HepG2 (cell line): ENCODE measurements around the gene XAB2. TPM values are rescaled to one million over a fixed set of nuclear protein-coding genes. Genes with fewer than 3 reads are reported as not detected.

Source experiments
- ATAC-seq: fragments of 200-7000 bp; cut with Tn5 transposase; 3 replicates; pipeline ENCODE4 v1.9.1; 2020; ENCODE audit warnings: mild to moderate bottlenecking, moderate library complexity
- BruUV-seq: library from RNA; stranded (reverse); fragments of 400-500 nt; replicated peaks from 2 replicates; lab custom pipeline; 2021; lab: Mats Ljungman, UMichigan
- CTCF ChIA-PET: fragments of 300-600 bp; formaldehyde crosslinking; extraction: SDS; loops from one replicate; lab custom pipeline; 2021; ENCODE audit warnings: low total read pairs, inconsistent platforms, low intra/inter-chr PET ratio; lab: Yijun Ruan, JAX
- POLR2A ChIA-PET: fragments of 350-600 bp; sonication (Branson Sonifier 250); formaldehyde crosslinking; loops from one replicate; lab custom pipeline; 2020; ENCODE audit warnings: antibody characterized with exemption, inconsistent platforms; lab: Yijun Ruan, JAX
- DNase-seq: peaks from one replicate; pipeline ENCODE4 v3.0.0-alpha.2; 2015; ENCODE audit warnings: low spot score
- FAIRE-seq: peaks from 3 replicates; lab custom pipeline; 2011; peaks lifted over from hg19 to GRCh38; lab: Jason Lieb, UNC
- H2AFZ ChIP-seq: one replicate; pipeline ENCODE4 v1.6.1; 2011; ENCODE audit warnings: low read length, inconsistent platforms
- H3K27ac ChIP-seq: fragments of 300-600 bp; 3 replicates; pipeline ENCODE4 v1.8.0; 2011; ENCODE audit warnings: mixed run types, mild to moderate bottlenecking, mixed read lengths, low read length, inconsistent platforms; ENCODE audit not compliant: insufficient read depth; ENCODE audit errors: extremely low read length
- H3K27me3 ChIP-seq, 2 experiments: fragments of 200-600 bp in 1 of 2; 2 replicates in 1 of 2; 3 replicates in 1 of 2; pipeline versions ENCODE4 v1.6.0 to v1.8.0; 2011; ENCODE audit warnings: low read length in 2 of 2, mild to moderate bottlenecking in 2 of 2, moderate library complexity in 2 of 2, inconsistent platforms in 1 of 2; ENCODE audit not compliant: insufficient read depth in 2 of 2, control insufficient read depth in 1 of 2
- H3K36me3 ChIP-seq, 2 experiments: fragments of 200-600 bp in 1 of 2; replicated peaks in 1 of 2; 2 replicates in 1 of 2; 3 replicates in 1 of 2; pipeline versions ENCODE4 v1.5.1 to v1.8.0; 2011; ENCODE audit warnings: low read length in 2 of 2, inconsistent platforms in 1 of 2; ENCODE audit not compliant: insufficient read depth in 2 of 2, control insufficient read depth in 1 of 2
- H3K4me1 ChIP-seq: 2 replicates; pipeline ENCODE4 v1.5.1; 2012; ENCODE audit warnings: low read length, inconsistent platforms; ENCODE audit not compliant: insufficient read depth
- H3K4me2 ChIP-seq: 2 replicates; pipeline ENCODE4 v1.6.0; 2011; ENCODE audit warnings: low read depth, low read length, inconsistent platforms
- H3K4me3 ChIP-seq, 3 experiments: fragments of 200-600 bp in 1 of 3; sonication (generic), shearing (Covaris generic) in 1 of 3; replicated peaks in 1 of 3; 2 replicates each; pipeline ENCODE4 v1.5.1; 2011 to 2016; ENCODE audit warnings: low read length in 3 of 3, inconsistent platforms in 2 of 3, low read depth in 2 of 3, mild to moderate bottlenecking in 2 of 3, control low read depth in 1 of 3, mixed read lengths in 1 of 3; ENCODE audit not compliant: insufficient read depth in 1 of 3
- H3K79me2 ChIP-seq: one replicate; pipeline ENCODE4 v1.6.1; 2011; ENCODE audit warnings: low read length, inconsistent platforms; ENCODE audit not compliant: insufficient read depth
- H3K9ac ChIP-seq: 2 replicates; pipeline ENCODE4 v1.6.0; 2011; ENCODE audit warnings: mild to moderate bottlenecking, low read depth, low read length, inconsistent platforms; ENCODE audit not compliant: insufficient read depth
- H3K9me3 ChIP-seq: 2 replicates; pipeline ENCODE4 v1.5.1; 2012; ENCODE audit warnings: mild to moderate bottlenecking, low read length
- H4K20me1 ChIP-seq: 2 replicates; pipeline ENCODE4 v1.6.0; 2011; ENCODE audit warnings: inconsistent platforms, mild to moderate bottlenecking, low read length, moderate library complexity; ENCODE audit not compliant: insufficient read depth
- ARID2 ChIP-seq: sonication (generic); formaldehyde crosslinking; IDR thresholded peaks from 2 replicates; pipeline ENCODE4 v1.8.1; 2022; ENCODE audit warnings: mild to moderate bottlenecking, missing genetic modification reagents, borderline replicate concordance
- CEBPG ChIP-seq: IDR thresholded peaks from 2 replicates; pipeline ENCODE4 v1.6.1; 2016
- CREM ChIP-seq, 2 experiments: sonication (generic) in 1 of 2; formaldehyde crosslinking in 1 of 2; IDR thresholded peaks; 2 replicates each; pipeline versions ENCODE4 v1.4.0 to v1.6.1; 2016 to 2020; ENCODE audit warnings: antibody characterized with exemption in 1 of 2, mild to moderate bottlenecking in 1 of 2, missing genetic modification reagents in 1 of 2
- PHF20 ChIP-seq: sonication (generic); formaldehyde crosslinking; IDR thresholded peaks from 2 replicates; pipeline ENCODE4 v1.5.0; 2020; ENCODE audit warnings: mild to moderate bottlenecking, missing genetic modification reagents
- TARDBP ChIP-seq: sonication (generic); formaldehyde crosslinking; IDR thresholded peaks from 2 replicates; pipeline ENCODE4 v1.8.0; 2022; ENCODE audit warnings: mild to moderate bottlenecking, missing genetic modification reagents
- ZNF609 ChIP-seq: sonication (generic); formaldehyde crosslinking; IDR thresholded peaks from 2 replicates; pipeline ENCODE4 v1.4.0; 2020; ENCODE audit warnings: mild to moderate bottlenecking, missing genetic modification reagents, borderline replicate concordance
- ZNF724P ChIP-seq: sonication (generic); formaldehyde crosslinking; IDR thresholded peaks from 2 replicates; pipeline ENCODE4 v1.8.0; 2022; ENCODE audit warnings: missing genetic modification reagents, borderline replicate concordance
- WGBS: methylation state at CpG from one replicate; pipeline ENCODE4 v1.1.6; 2017; ENCODE audit warnings: low lambda C conversion rate; 5-methylcytosine and 5-hydroxymethylcytosine counted together
- in situ Hi-C: cut with HindIII; loops from 2 replicates; pipeline ENCODE4 v1.10.0; 2017; ENCODE audit warnings: low pct_unique_long_range_greater_than_20kb; ENCODE audit not compliant: extremely low pct_ligation_motif_present
- intact Hi-C: fragments of 100-400 bp; cut with micrococcal nuclease; formaldehyde crosslinking; loops from one replicate; pipeline ENCODE4 v1.10.0; 2022; ENCODE audit not compliant: unreplicated experiment
- polyA plus RNA-seq, 8 experiments: library from polyadenylated mRNA; depleted of rRNA in 3 of 8; stranded (reverse) in 7 of 8; unstranded in 1 of 8; fragments of >200 nt; fragmentation: Illumina TruSeq in 4 of 8; extraction: Trizol in 4 of 8; gene quantifications; 2 replicates each; pipeline versions ENCODE4 v1.2.1 to v1.2.3, GENCODE V29; 2011 to 2016; ENCODE audit warnings: low read depth in 4 of 8, missing spikeins in 1 of 8, mixed read lengths in 1 of 8; ENCODE audit not compliant: insufficient read depth in 1 of 8
- total RNA-seq, 5 experiments: library from RNA; depleted of rRNA; stranded (reverse); fragments of >200 nt; fragmentation: Illumina TruSeq; extraction: Trizol; gene quantifications; 2 replicates each; pipeline ENCODE4 v1.2.3, GENCODE V29; 2016; ENCODE audit warnings: low read depth in 1 of 5
- TF ChIP-seq, protein P1 (sequence below): sonication (generic); formaldehyde crosslinking; IDR thresholded peaks from 2 replicates; pipeline ENCODE4 v1.5.0; 2020; ENCODE audit warnings: missing genetic modification reagents
- TF ChIP-seq, protein P2 (sequence below): sonication (generic); formaldehyde crosslinking; IDR thresholded peaks from 2 replicates; pipeline ENCODE4 v1.8.1; 2023; ENCODE audit warnings: mild to moderate bottlenecking, missing genetic modification reagents

XAB2 gene
- total and polyA plus RNA-seq, 2 of the 13 experiments (the other 11 are each of a cell fraction or from before 2014, with no cell fraction given), result 6.2 to 23.9 TPM

DNA sequence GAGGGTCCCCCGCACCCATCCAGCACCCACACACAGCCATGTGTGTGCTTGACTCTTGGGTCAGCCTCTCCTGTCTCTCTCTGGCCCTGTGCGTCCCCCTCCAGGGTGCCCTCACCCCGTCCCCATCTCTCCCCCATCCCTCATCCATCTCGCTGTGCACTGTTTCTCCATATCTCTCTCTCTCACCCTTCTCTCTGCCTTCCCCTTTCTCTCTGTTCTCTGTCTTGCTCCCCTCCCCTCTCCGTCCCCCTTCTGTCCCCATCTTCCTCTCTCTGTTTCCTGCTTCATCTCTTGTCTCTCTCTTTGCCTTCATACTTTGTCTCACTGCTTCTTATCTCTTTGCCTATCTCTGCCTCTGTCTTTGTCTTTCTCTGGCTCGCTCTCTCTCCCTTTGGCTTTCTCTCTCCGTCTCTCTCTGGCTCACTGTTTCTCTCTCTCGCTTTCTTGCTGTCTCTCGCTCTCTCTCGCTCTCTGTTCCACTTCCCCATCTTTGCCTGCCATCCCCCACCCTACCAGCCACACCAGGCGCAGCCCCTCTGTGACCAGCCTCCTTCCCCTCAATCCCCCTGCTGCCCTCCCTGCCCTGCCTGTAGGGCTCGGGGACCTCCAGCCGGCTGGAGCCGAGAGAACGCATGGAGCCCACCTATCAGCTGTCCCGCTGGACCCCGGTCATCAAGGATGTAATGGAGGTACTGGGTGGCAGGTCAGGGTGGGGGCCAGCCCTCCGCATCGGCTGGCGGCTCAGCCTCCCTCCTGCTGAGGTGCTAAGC lies 16.5 kb upstream of the XAB2 start:
- no peaks in the 10 kb centered on the region for H3K4me1 ChIP-seq
- no peak overlapping the region for H3K4me2 ChIP-seq
- FAIRE-seq (no peak), ATAC-seq (no peak), DNase-seq (no peak)
- intact Hi-C loops, result no loop called here
- H2AFZ ChIP-seq, result no peak overlapping the region
- no TSS peak for BruUV-seq
- CTCF ChIA-PET, result no interaction called here
- no peak overlapping the region for H3K9ac ChIP-seq
- no peak overlapping the region for H3K4me3 ChIP-seq
- TF ChIP-seq, protein P1, sequence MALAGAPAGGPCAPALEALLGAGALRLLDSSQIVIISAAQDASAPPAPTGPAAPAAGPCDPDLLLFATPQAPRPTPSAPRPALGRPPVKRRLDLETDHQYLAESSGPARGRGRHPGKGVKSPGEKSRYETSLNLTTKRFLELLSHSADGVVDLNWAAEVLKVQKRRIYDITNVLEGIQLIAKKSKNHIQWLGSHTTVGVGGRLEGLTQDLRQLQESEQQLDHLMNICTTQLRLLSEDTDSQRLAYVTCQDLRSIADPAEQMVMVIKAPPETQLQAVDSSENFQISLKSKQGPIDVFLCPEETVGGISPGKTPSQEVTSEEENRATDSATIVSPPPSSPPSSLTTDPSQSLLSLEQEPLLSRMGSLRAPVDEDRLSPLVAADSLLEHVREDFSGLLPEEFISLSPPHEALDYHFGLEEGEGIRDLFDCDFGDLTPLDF (CRISPR knock-in tag), result no peak
- TF ChIP-seq CREM (IDR thresholded peaks at IDR 0.05) (no peak), CREM (CRISPR knock-in tag; IDR thresholded peaks at IDR 0.05) (no peak), TARDBP (CRISPR knock-in tag) (no peak), PHF20 (CRISPR knock-in tag) (no peak), ZNF724P (CRISPR knock-in tag) (no peak), ARID2 (CRISPR knock-in tag) (no peak), ZNF609 (CRISPR knock-in tag) (no peak), CEBPG (no peak)
- TF ChIP-seq, protein P2, sequence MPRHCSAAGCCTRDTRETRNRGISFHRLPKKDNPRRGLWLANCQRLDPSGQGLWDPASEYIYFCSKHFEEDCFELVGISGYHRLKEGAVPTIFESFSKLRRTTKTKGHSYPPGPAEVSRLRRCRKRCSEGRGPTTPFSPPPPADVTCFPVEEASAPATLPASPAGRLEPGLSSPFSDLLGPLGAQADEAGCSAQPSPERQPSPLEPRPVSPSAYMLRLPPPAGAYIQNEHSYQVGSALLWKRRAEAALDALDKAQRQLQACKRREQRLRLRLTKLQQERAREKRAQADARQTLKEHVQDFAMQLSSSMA (CRISPR knock-in tag), result no peak
- H3K36me3 ChIP-seq, result no peaks in the 10 kb centered on the region
- no peak overlapping the region for H3K27ac ChIP-seq
- no peaks in the 10 kb centered on the region for H4K20me1 ChIP-seq
- POLR2A ChIA-PET, result no interaction called here
- no peaks in the 10 kb centered on the region for H3K9me3 ChIP-seq
- in situ Hi-C loops, result no loop called here
- H3K27me3 ChIP-seq, result no peaks in the 10 kb centered on the region
- H3K79me2 ChIP-seq, result no peaks in the 10 kb centered on the region
- WGBS, result 94% methylated on average over 15 of the region's 20 CpGs
